Uterus (tissue), 4 donors: Measurements from ENCODE around the gene FHL3. TPM values are rescaled to one million over a fixed set of nuclear protein-coding genes. Genes with fewer than 3 reads are reported as not detected.
"Not testable (repeated sequence)": the region's sequence is repeated elsewhere in the genome, so short reads cannot be mapped to it uniquely, and the experiment has no call there.

ENCODE experiments used
- DNase-seq, 2 donors: peaks; one replicate each; pipeline ENCODE4 v3.0.0-alpha.2; 2019 to 2020
- H3K27ac ChIP-seq, 2 donors: fragments of 200-600 bp; sonication (generic); 1 replicate in 1 of 2; 2 replicates in 1 of 2; pipeline ENCODE4 v1.5.1; 2016 to 2018
- H3K27me3 ChIP-seq, 2 donors: fragments of 200-600 bp; sonication (generic); one replicate each; pipeline ENCODE4 v1.5.1; 2018 to 2019; ENCODE audit warnings: control low read depth in 1 of 2
- H3K36me3 ChIP-seq, 2 donors: fragments of 200-600 bp; sonication (generic); one replicate each; pipeline ENCODE4 v1.5.1; 2019; ENCODE audit warnings: control low read depth in 1 of 2
- H3K4me1 ChIP-seq, 2 donors: fragments of 200-600 bp; sonication (generic); one replicate each; pipeline ENCODE4 v1.5.1; 2018 to 2019; ENCODE audit warnings: control low read depth in 1 of 2
- H3K4me3 ChIP-seq, 2 donors: fragments of 200-600 bp; sonication (generic); 1 replicate in 1 of 2; 2 replicates in 1 of 2; pipeline ENCODE4 v1.5.1; 2018 to 2019; ENCODE audit warnings: mild to moderate bottlenecking in 1 of 2
- H3K9me3 ChIP-seq, 2 donors: fragments of 200-600 bp; sonication (generic); one replicate each; pipeline ENCODE4 v1.5.1; 2019; ENCODE audit warnings: control low read depth in 1 of 2
- CTCF ChIP-seq, 4 experiments: fragments of 200-600 bp in 2 of 4; fragments of 450-650 bp in 2 of 4; sonication (generic) in 2 of 4; IDR thresholded peaks; one replicate each; pipeline ENCODE4 v1.5.1; 2016 to 2019; ENCODE audit warnings: antibody characterized with exemption in 4 of 4, mild to moderate bottlenecking in 2 of 4, moderate library complexity in 1 of 4
- POLR2A ChIP-seq, 2 donors: fragments of 450-650 bp; IDR thresholded peaks; one replicate each; pipeline ENCODE4 v1.6.1; 2016; ENCODE audit warnings: antibody characterized with exemption in 2 of 2, mild to moderate bottlenecking in 1 of 2, moderate library complexity in 1 of 2
- intact Hi-C: fragments of 100-400 bp; cut with DNase I; formaldehyde crosslinking; loops from one replicate; pipeline ENCODE4 v1.15.1; 2023; ENCODE audit warnings: low total_unique reads
- total RNA-seq, 4 donors: library from RNA; depleted of rRNA in 3 of 4; stranded (reverse); fragments of >200 nt in 3 of 4; gene quantifications; one replicate each; pipeline versions ENCODE4 v1.1.0 to v1.2.4, GENCODE V29; 2014 to 2023
- donor health status: DM: yes; HTN: yes; CAD: no.

The FHL3 gene
- total RNA-seq, 4 donors from 2014 or later: 21.0 to 97.5 (median 42.1) TPM

GRCh38 chr1:37974567-37974966 is 30.7 kb downstream of the FHL3 start:
- intact Hi-C loops: no loop called here
- Histone ChIP-seq H3K27me3 (no peaks in the 10 kb centered on the region), H3K4me1 (no peaks in the 10 kb centered on the region), H3K9me3 (no peaks in the 10 kb centered on the region), H3K4me3 (no peak overlapping the region), H3K36me3 (no peaks in the 10 kb centered on the region), H3K27ac (no peak overlapping the region)
- TF ChIP-seq CTCF (IDR thresholded peaks at IDR 0.05): no peak
- TF ChIP-seq POLR2A (IDR thresholded peaks at IDR 0.05): no peak
- DNase-seq: no peak

GRCh38 chr1:37973684-37974083 is 31.6 kb downstream of the FHL3 start:
- DNase-seq, intact Hi-C loops, H3K27ac ChIP-seq, H3K27me3 ChIP-seq, H3K4me3 ChIP-seq, H3K9me3 ChIP-seq, H3K4me1 ChIP-seq, H3K36me3 ChIP-seq: not testable (repeated sequence)

GRCh38 chr1:37965301-37965700 is 40.0 kb downstream of the FHL3 start:
- Histone ChIP-seq H3K27ac (no peak overlapping the region), H3K36me3 (no peaks in the 10 kb centered on the region), H3K27me3 (no peaks in the 10 kb centered on the region), H3K9me3 (no peaks in the 10 kb centered on the region), H3K4me3 (no peak overlapping the region), H3K4me1 (no peaks in the 10 kb centered on the region)
- DNase-seq: no peak
- TF ChIP-seq CTCF (IDR thresholded peaks at IDR 0.05) (no peak), POLR2A (IDR thresholded peaks at IDR 0.05) (no peak)
- intact Hi-C loops: no loop called here

- H3K36me3 ChIP-seq, DNase-seq, H3K4me1 ChIP-seq, intact Hi-C loops, H3K4me3 ChIP-seq, H3K9me3 ChIP-seq, H3K27me3 ChIP-seq, H3K27ac ChIP-seq: not testable (repeated sequence)
Observed at GRCh38 chr1:37964106-37964505, 41.2 kb downstream of the FHL3 start.

GRCh38 chr1:37958690-37959089 is 46.6 kb downstream of the FHL3 start:
- Histone ChIP-seq H3K4me1 (no peaks in the 10 kb centered on the region), H3K27me3 (no peaks in the 10 kb centered on the region), H3K9me3 (no peaks in the 10 kb centered on the region), H3K36me3 (no peaks in the 10 kb centered on the region), H3K4me3 (no peak overlapping the region), H3K27ac (no peak overlapping the region)
- intact Hi-C loops: no loop called here
- DNase-seq: no peak
- TF ChIP-seq CTCF (IDR thresholded peaks at IDR 0.05) (no peak), POLR2A (IDR thresholded peaks at IDR 0.05) (no peak)

- intact Hi-C loops: no loop called here
- Histone ChIP-seq H3K4me1 (no peaks in the 10 kb centered on the region), H3K36me3 (no peaks in the 10 kb centered on the region), H3K9me3 (no peaks in the 10 kb centered on the region), H3K27me3 (no peaks in the 10 kb centered on the region), H3K27ac (no peak overlapping the region), H3K4me3 (no peak overlapping the region)
- no peak for DNase-seq
- TF ChIP-seq POLR2A (IDR thresholded peaks at IDR 0.05) (no peak), CTCF (IDR thresholded peaks at IDR 0.05) (no peak)
Observed at GRCh38 chr1:37955685-37956084, 49.6 kb downstream of the FHL3 start.
